HG02981 (cell line): ENCODE results near the gene MYO5A.

Experiments used
- ATAC-seq: cut with Tn5 transposase; IDR thresholded peaks from one replicate; pipeline ENCODE4 v1.9.1; 2021; ENCODE audit warnings: mild to moderate bottlenecking, moderate library complexity; ENCODE audit not compliant: unreplicated experiment

Gene MYO5A

GRCh38 chr15:52276256-52276770, 252.4 kb downstream of the MYO5A start:
- ATAC-seq, result no peak

GRCh38 chr15:52263563-52264282, 265.0 kb downstream of the MYO5A start:
- ATAC-seq, result no peak

GRCh38 chr15:52262364-52262763, 266.3 kb downstream of the MYO5A start:
- ATAC-seq, result no peak

- peak; percentile 100 for ATAC-seq
These were observed 267.0 kb downstream of the MYO5A start for GRCh38 chr15:52261498-52262242.

- no peak for ATAC-seq
These were observed 267.7 kb downstream of the MYO5A start for GRCh38 chr15:52261026-52261425.

- ATAC-seq, result no peak
These were observed 269.2 kb downstream of the MYO5A start for GRCh38 chr15:52259503-52259902.

GRCh38 chr15:52258461-52258860, 270.2 kb downstream of the MYO5A start:
- ATAC-seq, result no peak

- ATAC-seq, result no peak
These were observed 271.0 kb downstream of the MYO5A start for GRCh38 chr15:52257734-52258062.
